Measurements from ENCODE around the gene CNTN6. TPM values are rescaled to one million over a fixed set of nuclear protein-coding genes. Genes with fewer than 3 reads are reported as not detected.

Gene CNTN6
- total RNA-seq, 4 donors from 2014 or later = not detected

GRCh38 chr3:1092061-1092460 lies 763 bp upstream of the CNTN6 start:
- TF ChIP-seq, protein P1, sequence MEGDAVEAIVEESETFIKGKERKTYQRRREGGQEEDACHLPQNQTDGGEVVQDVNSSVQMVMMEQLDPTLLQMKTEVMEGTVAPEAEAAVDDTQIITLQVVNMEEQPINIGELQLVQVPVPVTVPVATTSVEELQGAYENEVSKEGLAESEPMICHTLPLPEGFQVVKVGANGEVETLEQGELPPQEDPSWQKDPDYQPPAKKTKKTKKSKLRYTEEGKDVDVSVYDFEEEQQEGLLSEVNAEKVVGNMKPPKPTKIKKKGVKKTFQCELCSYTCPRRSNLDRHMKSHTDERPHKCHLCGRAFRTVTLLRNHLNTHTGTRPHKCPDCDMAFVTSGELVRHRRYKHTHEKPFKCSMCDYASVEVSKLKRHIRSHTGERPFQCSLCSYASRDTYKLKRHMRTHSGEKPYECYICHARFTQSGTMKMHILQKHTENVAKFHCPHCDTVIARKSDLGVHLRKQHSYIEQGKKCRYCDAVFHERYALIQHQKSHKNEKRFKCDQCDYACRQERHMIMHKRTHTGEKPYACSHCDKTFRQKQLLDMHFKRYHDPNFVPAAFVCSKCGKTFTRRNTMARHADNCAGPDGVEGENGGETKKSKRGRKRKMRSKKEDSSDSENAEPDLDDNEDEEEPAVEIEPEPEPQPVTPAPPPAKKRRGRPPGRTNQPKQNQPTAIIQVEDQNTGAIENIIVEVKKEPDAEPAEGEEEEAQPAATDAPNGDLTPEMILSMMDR (IDR thresholded peaks at IDR 0.05) = no peak
- no peak for TF ChIP-seq POLR2A (IDR thresholded peaks at IDR 0.05)
- DNase-seq (ENCODE audit: low spot score in 2 of 2) = no peak
- WGBS, 2 donors = 66 to 71% methylated on average over 2 of the region's 2 CpGs
- intact Hi-C loops (cut with DNase I; ENCODE audit: low total_unique reads) = no loop called here
- no peak overlapping the region for H3K4me3 ChIP-seq (ENCODE audit: low read depth, poor library complexity, severe bottlenecking)

- H3K4me3 ChIP-seq (ENCODE audit: low read depth, poor library complexity, severe bottlenecking) = no peak overlapping the region
- intact Hi-C loops (cut with DNase I; ENCODE audit: low total_unique reads) = no loop called here
- DNase-seq (ENCODE audit: low spot score in 2 of 2) = no peak
- WGBS, 2 donors = 37 to 43% methylated on average over 6 of the region's 6 CpGs
- TF ChIP-seq POLR2A (IDR thresholded peaks at IDR 0.05) = no peak
- TF ChIP-seq, protein P1 (IDR thresholded peaks at IDR 0.05) = no peak
Observed at GRCh38 chr3:1093217-1093616, 393 bp downstream of the CNTN6 start.

DNA sequence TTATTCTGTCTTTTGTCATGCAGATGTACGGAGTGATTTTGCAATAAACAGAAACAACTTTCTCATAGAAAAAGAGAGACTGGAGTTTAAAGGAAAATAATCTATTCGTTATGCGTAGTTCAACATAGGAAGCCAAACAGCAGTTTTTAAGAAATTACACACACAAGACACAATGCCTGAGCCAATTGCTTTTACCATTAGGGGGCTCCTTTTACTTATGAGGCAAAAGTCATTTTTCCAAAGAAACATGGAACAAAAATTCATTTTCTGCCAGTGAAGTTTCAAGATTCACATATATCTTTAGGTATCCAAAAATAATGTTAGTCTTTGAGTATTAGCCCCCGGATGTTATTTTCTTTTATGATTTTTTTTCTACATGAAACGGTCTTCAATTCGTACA lies 10.7 kb downstream of the CNTN6 start:
- TF ChIP-seq, protein P1 (IDR thresholded peaks at IDR 0.05) = no peak
- TF ChIP-seq POLR2A (IDR thresholded peaks at IDR 0.05) = no peak

GRCh38 chr3:1117843-1118473 lies 25.1 kb downstream of the CNTN6 start:
- WGBS, 2 donors = 51 to 73% methylated on average over 8 of the region's 8 CpGs
- no peak for DNase-seq (ENCODE audit: low spot score in 2 of 2)
- TF ChIP-seq, protein P1 (IDR thresholded peaks at IDR 0.05) = no peak
- no peak for TF ChIP-seq POLR2A (IDR thresholded peaks at IDR 0.05)
- intact Hi-C loops (cut with DNase I; ENCODE audit: low total_unique reads) = no loop called here
- no peak overlapping the region for H3K4me3 ChIP-seq (ENCODE audit: low read depth, poor library complexity, severe bottlenecking)

More for the DNA sequence above, 10.7 kb downstream of the CNTN6 start:
- intact Hi-C loops (cut with DNase I; ENCODE audit: low total_unique reads) = no loop called here
- no peak overlapping the region for H3K4me3 ChIP-seq (ENCODE audit: low read depth, poor library complexity, severe bottlenecking)
- DNase-seq (ENCODE audit: low spot score in 2 of 2) = no peak
- WGBS, 2 donors = 86 to 88% methylated on average over 6 of the region's 6 CpGs

DNA sequence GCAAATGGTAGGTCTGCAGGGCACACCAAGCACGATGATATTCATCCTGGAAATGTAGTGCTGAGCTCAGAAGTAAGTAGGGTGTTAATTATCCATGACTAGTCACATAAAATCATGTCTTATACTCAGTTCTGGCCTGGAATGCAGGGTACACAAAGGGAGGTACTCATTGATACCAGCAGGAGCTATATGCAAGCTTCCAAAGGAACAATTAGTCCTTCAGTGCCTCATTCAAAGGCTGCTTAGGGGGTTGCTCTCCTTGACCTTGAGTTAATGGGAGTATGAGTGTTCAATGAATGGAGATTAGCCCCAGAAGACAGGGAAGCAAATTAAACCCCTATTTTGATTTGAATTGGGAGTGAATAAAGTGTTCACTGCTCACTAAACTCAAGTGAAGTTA lies 38.3 kb downstream of the CNTN6 start:
- intact Hi-C loops (cut with DNase I; ENCODE audit: low total_unique reads) = no loop called here
- WGBS, 2 donors = 67 to 71% methylated on average over 1 of the region's 1 CpG
- H3K4me3 ChIP-seq (ENCODE audit: low read depth, poor library complexity, severe bottlenecking) = no peak overlapping the region
- DNase-seq (ENCODE audit: low spot score in 2 of 2) = no peak
- no peak for TF ChIP-seq POLR2A (IDR thresholded peaks at IDR 0.05)
- TF ChIP-seq, protein P1 (IDR thresholded peaks at IDR 0.05) = no peak

DNA sequence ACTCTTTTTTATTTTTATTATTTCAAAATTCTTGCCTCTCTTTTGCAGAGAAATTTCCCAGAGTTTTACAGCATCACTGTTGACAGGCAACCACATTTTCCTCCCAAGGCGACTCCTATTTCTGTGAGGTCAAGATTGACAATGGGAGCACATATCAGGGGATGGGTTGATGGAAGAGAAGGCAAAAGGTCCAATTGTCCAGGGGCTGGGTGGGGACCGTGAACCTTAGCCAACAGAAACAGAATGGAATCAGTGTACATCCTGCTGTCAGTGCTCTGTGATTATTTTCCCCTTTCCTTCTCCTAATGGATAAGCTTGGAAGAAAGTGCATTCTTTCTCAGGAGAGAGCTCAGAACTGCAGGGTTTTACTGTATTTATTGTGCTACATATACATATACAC lies 42.4 kb downstream of the CNTN6 start:
- H3K4me3 ChIP-seq (ENCODE audit: low read depth, poor library complexity, severe bottlenecking) = no peak overlapping the region
- no peak for DNase-seq (ENCODE audit: low spot score in 2 of 2)
- TF ChIP-seq, protein P1 (IDR thresholded peaks at IDR 0.05) = no peak
- TF ChIP-seq POLR2A (IDR thresholded peaks at IDR 0.05) = no peak
- 60 to 65% methylated on average over 2 of the region's 2 CpGs for WGBS, 2 donors
- intact Hi-C loops (cut with DNase I; ENCODE audit: low total_unique reads) = no loop called here

All from lower leg skin (tissue), 4 donors.